ENCODE results near the gene PPP1R12B.
"Not testable (repeated sequence)": the region's sequence is repeated elsewhere in the genome, so short reads cannot be mapped to it uniquely, and the experiment has no call there.

PPP1R12B gene

DNA sequence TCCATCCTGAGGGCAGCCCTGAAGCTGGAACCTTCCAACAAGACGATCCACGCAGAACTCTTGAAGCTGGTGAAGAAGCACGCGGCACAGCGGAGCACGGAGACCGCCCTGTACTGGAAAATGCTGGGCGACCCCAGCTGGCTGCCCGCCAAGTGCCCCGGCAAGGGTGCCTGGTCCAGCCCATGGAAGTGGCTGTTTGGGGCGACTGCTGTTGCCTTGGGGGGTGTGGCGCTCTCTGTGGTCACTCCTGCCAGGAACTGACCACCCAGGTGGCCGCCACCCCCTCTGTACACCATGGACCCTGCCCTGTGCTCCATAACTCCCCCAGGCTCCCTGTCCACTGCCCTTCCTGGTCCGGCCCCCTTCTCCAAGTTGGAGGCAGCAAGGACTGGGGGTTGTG, 90.8 kb downstream of the PPP1R12B start:
- H3K4me3 ChIP-seq (ENCODE audit: low read depth, low read length), result no peak overlapping the region

DNA sequence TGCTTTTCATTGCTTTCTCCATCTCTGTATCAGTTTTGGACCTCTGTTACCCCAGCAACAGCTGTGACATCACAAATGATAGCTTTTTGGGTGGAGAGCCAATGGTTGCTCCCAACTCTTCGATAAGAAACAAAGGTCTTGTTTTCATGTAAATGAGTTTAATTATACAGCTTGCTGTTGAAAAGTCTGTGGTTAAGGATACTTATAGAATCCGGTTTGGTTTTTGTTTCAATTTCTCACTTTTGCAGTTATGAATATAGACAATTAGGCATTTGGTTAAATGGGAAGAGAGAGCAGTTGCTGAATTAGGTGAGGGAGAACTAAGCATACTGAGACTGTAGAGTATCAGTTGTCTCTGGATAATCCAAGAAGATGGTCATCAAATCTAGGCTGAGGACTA, 99.6 kb downstream of the PPP1R12B start:
- H3K4me3 ChIP-seq (ENCODE audit: low read depth, low read length), result not testable (repeated sequence)

DNA sequence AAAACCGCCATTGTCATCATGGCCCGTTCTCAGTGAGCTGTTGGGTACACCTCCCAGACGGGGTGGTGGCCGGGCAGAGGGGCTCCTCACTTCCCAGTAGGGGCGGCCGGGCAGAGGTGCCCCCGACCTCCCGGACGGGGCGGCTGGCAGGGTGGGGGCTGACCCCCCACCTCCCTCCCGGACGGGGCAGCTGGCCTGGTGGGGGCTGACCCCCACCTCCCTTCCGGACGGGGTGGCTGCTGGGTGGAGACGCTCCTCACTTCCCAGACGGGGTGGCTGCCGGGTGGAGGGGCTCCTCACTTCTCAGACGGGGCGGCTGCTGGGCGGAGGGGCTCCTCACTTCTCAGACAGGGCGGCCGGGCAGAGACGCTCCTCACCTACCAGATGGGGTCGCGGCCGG, 103.1 kb downstream of the PPP1R12B start:
- H3K4me3 ChIP-seq (ENCODE audit: low read depth, low read length), result not testable (repeated sequence)

DNA sequence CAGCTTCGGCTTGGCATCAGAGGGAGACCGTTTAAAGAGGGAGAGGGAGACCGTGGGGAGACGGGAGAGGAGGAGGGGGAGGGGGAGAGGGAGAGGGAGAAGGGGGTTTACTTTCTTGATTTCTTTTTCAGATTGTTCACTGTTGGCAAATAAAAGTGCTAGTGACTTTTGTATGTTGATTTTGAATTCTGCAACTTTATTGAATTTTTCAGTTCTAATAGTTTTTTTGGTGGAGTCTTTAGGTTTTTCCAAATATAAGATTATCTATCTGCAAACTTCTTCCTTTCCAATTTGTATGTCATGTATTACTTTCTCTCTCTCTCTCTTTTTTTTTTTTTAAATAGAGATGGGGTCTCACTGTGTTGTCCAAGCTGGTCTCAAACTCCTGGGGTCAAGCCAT, 104.0 kb downstream of the PPP1R12B start:
- no peak overlapping the region for H3K4me3 ChIP-seq (ENCODE audit: low read depth, low read length)

GRCh38 chr1:202456372-202457169, 108.1 kb downstream of the PPP1R12B start:
- H3K4me3 ChIP-seq (ENCODE audit: low read depth, low read length), result not testable (repeated sequence)

GRCh38 chr1:202458651-202459050, 110.2 kb downstream of the PPP1R12B start:
- not testable (repeated sequence) for H3K4me3 ChIP-seq (ENCODE audit: low read depth, low read length)

DNA sequence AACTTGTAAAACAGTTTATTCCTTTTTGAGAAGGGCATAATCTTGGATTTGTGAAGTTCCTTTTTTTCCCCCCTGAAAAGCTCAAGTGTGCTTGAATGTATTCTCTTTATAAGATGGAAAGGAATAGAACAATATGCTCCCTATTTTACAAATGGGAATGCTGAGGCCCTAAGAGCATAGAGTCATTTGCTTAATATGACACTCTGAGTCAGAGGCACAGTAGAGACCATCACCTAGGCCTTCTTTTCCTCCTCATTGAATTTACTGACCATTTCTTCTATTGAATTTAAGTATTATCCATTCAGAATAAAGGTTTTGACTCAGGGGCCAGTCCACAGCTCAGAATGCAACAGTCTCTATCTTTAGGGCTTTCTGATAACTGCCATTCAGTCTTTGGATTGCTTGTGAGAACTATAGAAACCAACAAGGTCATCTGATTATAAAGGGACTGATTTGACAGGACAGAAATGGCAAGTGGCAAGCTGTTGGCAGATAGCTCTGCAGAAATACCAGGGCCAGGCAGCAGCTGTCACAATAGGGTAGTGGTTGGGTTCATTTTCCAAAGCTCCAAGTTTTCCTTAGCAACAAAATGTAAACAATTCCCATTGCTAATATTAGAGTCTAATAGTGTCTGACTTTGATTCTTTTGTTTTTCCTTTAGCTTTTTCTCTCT, 111.1 kb downstream of the PPP1R12B start:
- not testable (repeated sequence) for H3K4me3 ChIP-seq (ENCODE audit: low read depth, low read length)

- H3K4me3 ChIP-seq (ENCODE audit: low read depth, low read length), result not testable (repeated sequence)
Measured at GRCh38 chr1:202460143-202460495, 111.6 kb downstream of the PPP1R12B start.

DNA sequence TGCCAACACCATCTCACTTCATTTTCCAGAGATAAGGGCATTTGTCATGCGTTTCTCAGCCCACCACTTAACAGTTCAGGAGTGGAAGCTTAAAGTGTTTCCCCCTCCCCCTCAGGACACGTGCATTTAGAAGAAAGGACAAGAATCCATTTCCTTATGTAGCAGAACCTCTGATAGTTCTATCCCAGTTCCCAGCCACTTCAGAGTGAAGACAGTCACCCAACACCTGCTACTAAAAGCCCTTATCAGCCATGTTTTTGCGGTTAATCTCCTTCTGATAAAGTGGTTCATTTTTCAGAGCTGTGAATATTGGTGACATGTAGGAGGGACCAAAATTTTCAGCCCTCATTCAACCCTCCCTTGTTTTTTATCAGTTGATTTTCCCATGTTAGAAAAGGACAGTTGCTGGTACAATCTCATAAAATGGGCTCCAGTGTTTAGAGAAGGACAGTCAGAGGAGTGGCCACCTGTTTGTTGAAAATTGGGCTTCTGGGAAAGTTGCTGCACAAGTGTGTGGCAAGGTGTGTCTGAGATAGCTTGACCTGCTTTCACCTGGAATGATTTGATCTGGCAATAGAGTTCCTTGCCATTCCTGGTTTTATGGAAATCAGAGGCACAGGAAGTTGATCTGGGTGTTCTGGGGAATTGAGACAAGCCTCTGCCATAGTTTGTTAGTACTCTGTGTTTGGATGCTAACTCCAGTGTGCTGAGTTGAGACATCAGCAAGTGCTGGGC, 114.0 kb downstream of the PPP1R12B start:
- no peak overlapping the region for H3K4me3 ChIP-seq (ENCODE audit: low read depth, low read length)

- H3K4me3 ChIP-seq (ENCODE audit: low read depth, low read length), result not testable (repeated sequence)
Measured at GRCh38 chr1:202464153-202464742, 115.7 kb downstream of the PPP1R12B start.

GRCh38 chr1:202465644-202466270, 117.3 kb downstream of the PPP1R12B start:
- not testable (repeated sequence) for H3K4me3 ChIP-seq (ENCODE audit: low read depth, low read length)

GRCh38 chr1:202466339-202466738, 117.8 kb downstream of the PPP1R12B start:
- not testable (repeated sequence) for H3K4me3 ChIP-seq (ENCODE audit: low read depth, low read length)

GRCh38 chr1:202467381-202467780, 118.9 kb downstream of the PPP1R12B start:
- H3K4me3 ChIP-seq (ENCODE audit: low read depth, low read length), result not testable (repeated sequence)

DNA sequence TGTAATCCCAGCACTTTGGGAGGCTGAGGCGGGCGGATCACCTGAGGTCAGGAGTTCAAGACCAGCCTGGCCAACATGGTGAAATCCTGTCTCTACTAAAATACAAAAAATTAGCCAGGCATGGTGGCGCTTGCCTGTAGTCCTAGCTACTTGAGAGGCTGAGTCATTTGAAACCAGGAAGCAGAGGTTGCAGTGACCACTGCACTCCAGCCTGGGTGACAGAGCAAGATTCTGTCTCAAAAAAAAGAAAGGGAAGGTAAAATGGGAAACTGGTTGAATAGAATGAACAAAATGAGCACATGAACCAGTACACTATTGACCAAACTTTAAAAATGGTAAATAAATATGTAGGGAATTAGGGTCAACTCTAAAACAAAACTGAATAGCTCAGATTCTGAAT, 120.2 kb downstream of the PPP1R12B start:
- H3K4me3 ChIP-seq (ENCODE audit: low read depth, low read length), result not testable (repeated sequence)

DNA sequence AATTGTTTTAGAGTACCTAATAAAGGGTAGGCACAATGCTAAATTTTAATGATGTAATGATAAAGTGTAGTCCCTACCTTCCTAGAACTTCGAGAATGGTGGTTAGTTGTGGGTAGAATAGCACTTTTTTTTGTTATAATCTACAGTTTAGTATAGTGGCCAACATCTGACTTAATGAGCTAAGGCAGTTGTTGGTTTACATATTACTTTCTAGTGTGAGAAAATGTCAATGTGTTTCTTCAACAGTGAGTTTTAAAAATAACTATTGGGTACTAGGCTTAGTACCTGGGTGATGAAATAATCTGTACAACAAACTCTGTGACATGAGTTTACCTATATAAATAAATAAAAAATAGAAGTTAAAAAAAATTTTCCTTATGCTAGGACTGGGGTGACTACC, 120.6 kb downstream of the PPP1R12B start:
- H3K4me3 ChIP-seq (ENCODE audit: low read depth, low read length), result not testable (repeated sequence)

DNA sequence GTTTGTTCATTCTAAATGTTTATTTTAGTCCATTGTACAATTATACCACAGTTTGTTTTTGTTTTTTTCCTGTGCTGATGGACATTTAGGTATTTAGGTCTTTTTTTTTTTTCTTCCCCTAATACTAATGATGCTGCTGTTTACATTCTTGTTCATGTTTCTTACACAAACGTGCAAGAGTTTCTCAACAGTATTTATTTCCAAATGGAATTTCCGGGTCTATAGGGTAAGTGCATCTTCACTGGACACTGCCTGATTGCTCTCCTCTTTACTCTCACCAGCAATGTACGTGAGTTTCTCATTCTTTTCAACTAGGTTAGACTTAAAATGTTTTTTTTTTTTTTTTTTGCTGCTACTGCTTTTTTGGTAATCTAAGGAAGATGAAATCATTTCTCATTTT, 122.7 kb downstream of the PPP1R12B start:
- no peak overlapping the region for H3K4me3 ChIP-seq (ENCODE audit: low read depth, low read length)

DNA sequence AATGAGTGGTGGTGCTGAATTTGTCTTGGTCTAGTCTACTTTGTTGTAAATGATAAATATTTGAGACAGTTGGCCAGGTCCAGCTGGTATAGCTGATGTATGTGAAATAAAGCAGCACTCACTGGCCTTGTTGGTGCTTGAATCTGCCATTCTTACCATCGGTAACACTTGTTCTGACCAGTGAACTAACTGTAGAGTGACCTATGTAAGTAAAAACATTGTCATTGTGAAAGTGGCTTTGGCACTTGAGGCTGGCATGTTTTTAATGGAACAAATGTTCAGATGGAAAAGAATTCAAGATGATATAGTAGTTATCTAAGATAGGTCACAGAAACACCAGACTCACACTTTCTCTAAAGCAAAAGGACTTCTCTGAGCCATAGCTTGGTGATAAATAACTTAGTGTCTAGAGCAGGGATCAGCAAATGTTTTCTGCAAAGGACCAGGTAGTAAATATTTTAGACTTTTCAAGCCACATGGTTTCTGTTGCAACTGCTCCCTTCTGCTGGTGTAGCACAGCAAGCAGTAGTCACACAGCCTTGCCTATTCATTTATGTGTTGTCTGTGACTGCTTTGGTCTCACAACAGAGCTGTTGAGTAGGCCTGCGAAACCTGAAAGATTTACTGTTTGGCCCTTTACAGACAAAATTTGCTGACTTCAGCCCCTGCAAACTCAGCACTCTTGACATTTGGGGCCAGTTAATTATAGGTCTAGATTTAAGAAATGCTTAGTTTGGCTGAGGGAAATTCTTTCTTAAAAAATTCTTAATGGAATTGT, 124.0 kb downstream of the PPP1R12B start:
- H3K4me3 ChIP-seq (ENCODE audit: low read depth, low read length), result not testable (repeated sequence)

GRCh38 chr1:202473266-202474045, 125.0 kb downstream of the PPP1R12B start:
- not testable (repeated sequence) for H3K4me3 ChIP-seq (ENCODE audit: low read depth, low read length)

DNA sequence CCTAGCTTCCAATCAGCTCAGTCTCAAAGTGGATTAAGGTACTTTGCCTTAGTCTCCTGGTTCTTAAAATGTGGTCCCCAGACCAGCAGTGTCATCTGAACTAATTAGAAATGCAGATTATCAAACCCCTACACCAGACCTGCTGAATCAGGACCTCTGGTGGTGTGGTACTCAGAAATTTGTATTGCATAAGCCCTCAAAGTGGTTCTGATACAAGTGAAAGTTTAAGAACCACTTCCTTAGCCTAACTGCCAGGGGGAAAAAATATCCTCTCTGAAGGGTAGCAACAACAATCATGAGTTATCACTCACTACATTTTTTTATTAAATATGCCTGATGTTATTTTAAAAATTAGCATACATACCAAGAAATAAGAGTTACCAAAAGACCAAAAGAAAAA, 131.2 kb downstream of the PPP1R12B start:
- H3K4me3 ChIP-seq (ENCODE audit: low read depth, low read length), result not testable (repeated sequence)

DNA sequence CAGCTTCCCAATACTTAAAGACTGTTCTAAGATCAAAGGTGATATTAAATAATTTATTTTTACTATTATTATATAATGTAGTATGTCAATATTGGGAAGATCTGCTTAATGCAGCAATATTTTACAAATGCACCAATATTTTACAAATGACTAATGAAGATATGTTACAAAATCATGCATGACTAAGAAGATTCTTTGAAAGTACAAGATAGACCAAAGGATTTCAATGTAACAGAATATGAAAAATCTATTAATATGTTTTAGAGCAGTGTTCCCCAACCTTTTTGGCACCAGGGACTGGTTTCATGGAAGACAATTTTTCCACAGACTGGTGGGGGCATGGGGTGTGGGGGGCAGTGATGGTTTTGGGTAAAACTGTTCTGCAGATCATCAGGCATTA, 132.1 kb downstream of the PPP1R12B start:
- H3K4me3 ChIP-seq (ENCODE audit: low read depth, low read length), result not testable (repeated sequence)
